Measurements from ENCODE around the gene VSTM4.

VSTM4 gene

DNA sequence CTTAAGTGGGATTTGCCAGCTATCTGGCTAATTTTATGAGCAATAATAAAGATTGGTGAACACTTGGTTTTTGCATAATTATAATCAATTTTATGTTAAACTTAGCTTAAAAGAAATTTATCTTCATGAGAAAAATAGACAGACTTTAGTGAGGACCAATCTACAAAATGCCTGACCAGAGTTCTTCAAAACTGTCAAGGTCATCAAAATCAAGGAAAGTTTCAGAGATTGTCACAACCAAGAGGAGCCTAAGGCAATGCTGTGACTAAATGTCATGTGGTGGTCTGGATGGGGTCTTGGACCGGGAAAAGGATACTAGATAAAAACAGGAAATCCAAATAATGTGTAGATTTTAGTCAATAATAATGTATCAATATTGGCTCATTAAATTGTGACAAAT is 36.2 kb upstream of the VSTM4 start:
- TF ChIP-seq TEAD4 (IDR thresholded peaks at IDR 0.05) (no peak), EP300 (IDR thresholded peaks at IDR 0.05; ENCODE audit: borderline replicate concordance) (no peak)

DNA sequence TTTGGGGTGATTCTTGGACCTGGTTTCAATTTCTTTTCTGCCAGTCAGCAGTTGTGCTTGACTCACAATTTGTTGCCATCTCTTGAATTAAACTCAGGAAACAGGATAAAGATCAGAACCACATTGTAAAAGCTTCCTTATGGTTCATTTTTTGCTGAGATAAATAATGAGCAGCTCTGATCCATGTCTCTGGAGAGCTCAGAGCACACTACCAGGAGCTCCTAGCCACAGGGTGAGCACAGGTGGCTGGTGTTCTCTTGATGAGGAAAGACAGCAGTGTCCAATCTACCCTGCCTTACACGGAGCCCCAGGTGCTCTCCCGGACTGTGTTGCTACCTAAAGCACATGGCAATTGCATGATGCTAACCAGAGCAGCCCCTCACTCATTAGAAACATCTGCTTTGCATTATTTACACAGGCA is 35.7 kb upstream of the VSTM4 start:
- TF ChIP-seq YY1 (IDR thresholded peaks at IDR 0.05; ENCODE audit: low read depth) (no peak), FOXM1 (IDR thresholded peaks at IDR 0.05; ENCODE audit: borderline replicate concordance, low read depth) (no peak), EGR1 (IDR thresholded peaks at IDR 0.05) (no peak), TEAD4 (IDR thresholded peaks at IDR 0.05) (no peak), CEBPB (IDR thresholded peaks at IDR 0.05) (no peak), NFIC (IDR thresholded peaks at IDR 0.05) (no peak), ZBTB7A (IDR thresholded peaks at IDR 0.05; ENCODE audit: low read depth) (no peak)
- TF ChIP-seq, protein P1, sequence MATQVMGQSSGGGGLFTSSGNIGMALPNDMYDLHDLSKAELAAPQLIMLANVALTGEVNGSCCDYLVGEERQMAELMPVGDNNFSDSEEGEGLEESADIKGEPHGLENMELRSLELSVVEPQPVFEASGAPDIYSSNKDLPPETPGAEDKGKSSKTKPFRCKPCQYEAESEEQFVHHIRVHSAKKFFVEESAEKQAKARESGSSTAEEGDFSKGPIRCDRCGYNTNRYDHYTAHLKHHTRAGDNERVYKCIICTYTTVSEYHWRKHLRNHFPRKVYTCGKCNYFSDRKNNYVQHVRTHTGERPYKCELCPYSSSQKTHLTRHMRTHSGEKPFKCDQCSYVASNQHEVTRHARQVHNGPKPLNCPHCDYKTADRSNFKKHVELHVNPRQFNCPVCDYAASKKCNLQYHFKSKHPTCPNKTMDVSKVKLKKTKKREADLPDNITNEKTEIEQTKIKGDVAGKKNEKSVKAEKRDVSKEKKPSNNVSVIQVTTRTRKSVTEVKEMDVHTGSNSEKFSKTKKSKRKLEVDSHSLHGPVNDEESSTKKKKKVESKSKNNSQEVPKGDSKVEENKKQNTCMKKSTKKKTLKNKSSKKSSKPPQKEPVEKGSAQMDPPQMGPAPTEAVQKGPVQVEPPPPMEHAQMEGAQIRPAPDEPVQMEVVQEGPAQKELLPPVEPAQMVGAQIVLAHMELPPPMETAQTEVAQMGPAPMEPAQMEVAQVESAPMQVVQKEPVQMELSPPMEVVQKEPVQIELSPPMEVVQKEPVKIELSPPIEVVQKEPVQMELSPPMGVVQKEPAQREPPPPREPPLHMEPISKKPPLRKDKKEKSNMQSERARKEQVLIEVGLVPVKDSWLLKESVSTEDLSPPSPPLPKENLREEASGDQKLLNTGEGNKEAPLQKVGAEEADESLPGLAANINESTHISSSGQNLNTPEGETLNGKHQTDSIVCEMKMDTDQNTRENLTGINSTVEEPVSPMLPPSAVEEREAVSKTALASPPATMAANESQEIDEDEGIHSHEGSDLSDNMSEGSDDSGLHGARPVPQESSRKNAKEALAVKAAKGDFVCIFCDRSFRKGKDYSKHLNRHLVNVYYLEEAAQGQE (IDR thresholded peaks at IDR 0.05; ENCODE audit: low read depth), result no peak
- TF ChIP-seq, protein P2, sequence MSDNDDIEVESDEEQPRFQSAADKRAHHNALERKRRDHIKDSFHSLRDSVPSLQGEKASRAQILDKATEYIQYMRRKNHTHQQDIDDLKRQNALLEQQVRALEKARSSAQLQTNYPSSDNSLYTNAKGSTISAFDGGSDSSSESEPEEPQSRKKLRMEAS (IDR thresholded peaks at IDR 0.05), result no peak

DNA sequence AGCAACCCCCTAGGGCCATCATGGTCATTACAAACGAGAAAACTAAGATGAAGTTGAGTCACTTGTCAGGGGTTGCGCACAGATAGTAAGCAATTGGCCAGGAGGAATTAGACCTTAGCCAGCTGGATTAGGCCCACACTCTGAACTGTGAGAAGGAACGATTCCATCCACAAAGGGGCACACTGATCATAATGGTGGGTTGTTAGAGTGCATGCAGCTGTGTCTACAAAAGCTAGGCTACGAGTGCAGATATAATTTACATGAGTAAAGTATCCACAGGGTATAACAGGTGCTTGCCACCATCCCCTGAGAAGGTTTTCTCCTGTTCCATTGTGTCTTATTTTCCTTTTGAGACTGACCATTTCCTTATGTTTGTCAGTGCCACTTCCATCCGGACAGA is 35.1 kb upstream of the VSTM4 start:
- no peak for TF ChIP-seq EGR1 (IDR thresholded peaks at IDR 0.05)
- no peak for TF ChIP-seq CEBPB (IDR thresholded peaks at IDR 0.05)
- TF ChIP-seq, protein P1 (IDR thresholded peaks at IDR 0.05; ENCODE audit: low read depth), result no peak
- no peak for TF ChIP-seq YY1 (IDR thresholded peaks at IDR 0.05; ENCODE audit: low read depth)
- no peak for TF ChIP-seq TCF12 (IDR thresholded peaks at IDR 0.05; ENCODE audit: low read depth)
- TF ChIP-seq NFIC (IDR thresholded peaks at IDR 0.05), result no peak
- TF ChIP-seq TAF1 (IDR thresholded peaks at IDR 0.05; ENCODE audit: low read depth), result no peak
- TF ChIP-seq EP300 (IDR thresholded peaks at IDR 0.05; ENCODE audit: borderline replicate concordance), result no peak
- TF ChIP-seq, protein P3, sequence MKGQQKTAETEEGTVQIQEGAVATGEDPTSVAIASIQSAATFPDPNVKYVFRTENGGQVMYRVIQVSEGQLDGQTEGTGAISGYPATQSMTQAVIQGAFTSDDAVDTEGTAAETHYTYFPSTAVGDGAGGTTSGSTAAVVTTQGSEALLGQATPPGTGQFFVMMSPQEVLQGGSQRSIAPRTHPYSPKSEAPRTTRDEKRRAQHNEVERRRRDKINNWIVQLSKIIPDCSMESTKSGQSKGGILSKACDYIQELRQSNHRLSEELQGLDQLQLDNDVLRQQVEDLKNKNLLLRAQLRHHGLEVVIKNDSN (IDR thresholded peaks at IDR 0.05), result no peak
- no peak for TF ChIP-seq CREB1 (IDR thresholded peaks at IDR 0.05; ENCODE audit: low read depth)
- no peak for TF ChIP-seq RAD21 (IDR thresholded peaks at IDR 0.05; ENCODE audit: low read depth)
- no peak for TF ChIP-seq ZBTB7A (IDR thresholded peaks at IDR 0.05; ENCODE audit: low read depth)
- TF ChIP-seq TEAD4 (IDR thresholded peaks at IDR 0.05), result no peak
- TF ChIP-seq FOXM1 (IDR thresholded peaks at IDR 0.05; ENCODE audit: borderline replicate concordance, low read depth), result no peak

DNA sequence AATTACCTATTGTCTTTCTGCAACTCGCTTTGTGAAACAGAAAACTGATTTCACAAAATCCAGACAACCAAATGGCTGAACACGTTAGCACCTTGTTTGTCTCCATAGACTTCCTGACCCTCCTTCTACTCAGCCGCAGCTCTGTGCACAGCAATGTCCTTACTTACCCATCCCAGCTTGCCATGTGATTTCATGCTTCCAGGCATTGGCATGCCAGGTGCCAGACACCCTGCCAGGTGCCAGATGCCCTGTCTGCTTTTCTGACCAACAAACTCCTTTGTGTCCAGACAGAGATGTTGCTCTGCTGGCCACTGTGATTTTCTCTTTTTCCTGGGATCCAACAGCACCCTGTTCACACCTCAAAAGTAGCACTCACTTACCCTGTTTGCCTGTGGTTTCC is 34.6 kb upstream of the VSTM4 start:
- TF ChIP-seq, protein P1 (IDR thresholded peaks at IDR 0.05; ENCODE audit: low read depth), result no peak
- TF ChIP-seq ZBTB7A (IDR thresholded peaks at IDR 0.05; ENCODE audit: low read depth), result no peak
- TF ChIP-seq EGR1 (IDR thresholded peaks at IDR 0.05), result no peak
- no peak for TF ChIP-seq TAF1 (IDR thresholded peaks at IDR 0.05; ENCODE audit: low read depth)
- TF ChIP-seq NFIC (IDR thresholded peaks at IDR 0.05), result no peak

DNA sequence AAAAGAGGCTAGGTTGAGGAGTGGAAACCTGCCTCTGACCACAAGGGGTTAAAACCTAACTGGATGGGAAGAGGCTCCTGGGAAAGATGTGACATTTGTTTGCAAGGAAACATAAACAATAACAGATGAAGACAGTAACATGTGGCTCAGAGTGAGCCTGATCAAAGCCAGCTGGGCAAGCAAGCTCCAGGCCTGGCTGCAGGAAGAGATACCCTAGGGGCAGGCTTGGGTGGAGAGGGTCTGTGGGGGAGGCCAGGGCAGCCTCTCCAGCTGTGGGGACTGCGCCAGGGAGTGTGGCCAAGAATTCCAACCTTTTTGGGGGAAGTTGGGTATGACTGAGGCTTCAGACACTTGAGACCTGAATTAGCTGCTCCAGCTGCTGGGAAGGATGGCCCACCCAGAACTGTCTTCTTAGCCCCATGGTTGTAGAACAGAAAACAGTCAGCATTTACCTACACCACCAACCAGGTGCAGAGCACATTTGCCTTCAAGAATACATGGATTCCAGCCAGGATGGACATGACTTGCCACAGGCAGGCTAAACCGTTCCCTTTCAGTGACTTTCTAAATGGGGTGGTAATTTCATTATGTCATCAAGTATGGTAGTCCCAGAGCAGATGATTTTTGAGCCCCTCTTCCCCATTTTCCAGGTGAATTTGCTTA is 28.9 kb upstream of the VSTM4 start:
- TF ChIP-seq, protein P3 (IDR thresholded peaks at IDR 0.05), result no peak
- TF ChIP-seq RAD21 (IDR thresholded peaks at IDR 0.05; ENCODE audit: low read depth) (no peak), EP300 (IDR thresholded peaks at IDR 0.05; ENCODE audit: borderline replicate concordance) (no peak), CEBPB (IDR thresholded peaks at IDR 0.05) (no peak), TEAD4 (IDR thresholded peaks at IDR 0.05) (no peak)

Data from Ishikawa (cell line).